ENCODE results near the gene CHRM4.
A peak's percentile ranks its signal among the peaks of the same experiment; 100 is the strongest.

The CHRM4 gene

GRCh38 chr11:46346886-46347636 lies 44.5 kb downstream of the CHRM4 start, which contains the start of gene DGKZ:
TSS of gene DGKZ (plus strand) at chr11:46347463. CDS start at chr11:46347660, 197 bp downstream.
- peak; percentile 92 for DNase-seq

DNA sequence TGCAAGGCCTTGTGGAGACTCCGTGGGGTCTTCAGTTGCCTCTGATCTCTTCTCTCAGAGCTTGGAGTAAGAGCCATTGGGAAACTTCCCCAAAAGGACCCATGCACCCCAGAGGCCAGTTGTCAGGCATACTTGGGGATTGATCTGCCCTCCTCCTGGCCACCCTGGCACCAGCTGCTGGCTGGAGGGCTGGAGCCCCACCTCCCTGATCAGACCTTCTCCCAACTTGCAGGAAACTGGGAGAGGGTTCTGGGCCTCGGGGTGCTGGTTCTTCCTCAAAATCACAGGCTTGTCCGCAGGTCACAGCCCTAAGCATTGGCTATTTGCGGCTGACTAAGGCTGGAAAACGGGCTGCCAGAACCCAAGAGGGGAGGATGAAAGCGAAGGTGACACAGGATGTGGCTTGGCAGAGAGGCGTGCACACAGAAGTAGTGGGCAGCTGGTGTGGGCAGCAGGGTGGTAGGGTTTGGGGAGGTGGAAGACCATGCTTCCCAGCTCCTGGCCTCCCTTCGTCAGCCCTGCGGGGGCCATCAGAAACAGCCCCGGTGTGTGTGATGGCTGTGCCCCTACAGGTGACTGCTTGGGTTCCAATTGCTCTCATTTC lies 45.6 kb downstream of the CHRM4 start:
- DNase-seq, result no peak

DNA sequence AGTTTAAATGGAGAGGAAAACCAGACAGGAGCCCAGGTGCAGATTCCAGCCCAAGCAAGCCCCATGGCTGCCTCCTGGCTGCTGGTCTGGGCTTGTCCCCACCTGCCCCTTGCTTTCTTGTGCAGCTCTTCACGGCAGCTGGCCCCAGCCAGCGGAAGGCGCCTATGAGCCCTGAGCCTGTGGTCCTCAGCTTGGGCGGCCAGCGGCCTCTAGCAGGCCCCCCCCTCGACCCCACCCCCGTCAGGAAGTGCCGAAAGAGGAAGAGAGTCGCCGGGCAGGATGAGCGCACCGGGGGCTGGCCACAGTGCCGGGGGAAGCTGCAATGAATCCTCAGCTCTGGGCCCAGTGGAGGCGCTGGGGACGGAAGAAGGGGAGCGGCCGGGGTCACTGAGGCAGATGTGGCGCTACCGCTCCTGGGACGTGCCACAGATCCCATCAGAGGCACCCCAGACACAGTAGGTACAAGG lies 46.4 kb downstream of the CHRM4 start:
- peak; percentile 49 for DNase-seq

GRCh38 chr11:46343520-46343919 lies 48.1 kb downstream of the CHRM4 start:
- no peak for DNase-seq

- no peak for DNase-seq
Measured at GRCh38 chr11:46342239-46342638, 49.3 kb downstream of the CHRM4 start.

GRCh38 chr11:46341454-46341853 lies 50.1 kb downstream of the CHRM4 start:
- no peak for DNase-seq

DNA sequence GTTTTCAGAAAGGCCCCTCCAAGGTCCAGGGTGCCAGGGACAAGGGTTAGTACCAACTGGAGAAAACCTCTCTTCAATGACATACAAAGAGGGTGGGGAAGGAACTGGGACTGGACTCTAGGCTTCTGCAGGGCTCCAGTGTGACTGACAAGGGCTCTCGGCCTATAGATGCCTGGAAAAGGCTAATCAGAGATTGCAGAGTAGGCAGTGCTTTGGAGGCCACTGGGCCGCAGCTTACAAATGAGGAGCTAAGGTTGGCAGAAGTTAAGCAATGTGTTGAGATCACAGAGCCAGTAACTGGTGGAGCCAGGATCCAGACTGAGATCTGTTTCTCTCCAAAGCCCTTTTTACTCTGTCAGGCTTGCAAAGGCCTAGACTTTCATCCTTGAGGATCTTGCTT lies 51.8 kb downstream of the CHRM4 start:
- DNase-seq, result peak; percentile 23

DNA sequence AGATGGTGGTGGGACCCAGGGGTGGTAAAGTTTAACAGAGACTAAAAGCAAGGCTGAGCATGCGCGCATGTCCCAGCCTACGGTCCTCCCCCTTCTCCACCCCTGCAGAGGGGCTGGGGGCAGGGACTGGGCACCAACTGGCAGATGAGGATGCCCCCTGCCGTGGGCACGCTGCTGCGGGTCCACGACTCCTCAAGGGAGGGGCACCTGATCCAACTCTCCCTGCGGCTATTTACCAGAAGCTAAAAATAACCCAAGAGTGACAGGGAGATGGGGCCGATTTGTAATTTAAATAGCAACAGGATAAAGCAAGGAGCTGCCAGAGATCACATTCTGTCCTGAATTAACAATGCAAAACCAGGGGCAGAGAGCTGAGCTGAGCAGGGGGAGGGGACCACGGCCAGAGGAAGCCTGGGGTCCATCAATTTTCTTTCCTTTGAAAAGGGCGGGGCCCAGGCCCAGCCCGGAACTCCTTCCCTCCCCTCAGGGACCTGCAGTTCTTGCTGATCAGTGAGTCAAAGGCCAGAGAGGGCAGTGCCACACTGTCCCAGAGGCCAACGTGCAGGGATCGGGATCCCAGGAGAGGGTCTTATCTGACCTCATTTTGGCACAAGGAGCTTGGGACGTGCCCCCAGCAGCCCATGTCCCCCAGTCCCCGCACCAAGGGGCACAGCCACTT lies 52.4 kb downstream of the CHRM4 start:
- DNase-seq, result no peak

- no peak for DNase-seq
Measured at GRCh38 chr11:46338636-46338987, 53.0 kb downstream of the CHRM4 start.

GRCh38 chr11:46337626-46338345 lies 53.8 kb downstream of the CHRM4 start:
- no peak for DNase-seq

DNA sequence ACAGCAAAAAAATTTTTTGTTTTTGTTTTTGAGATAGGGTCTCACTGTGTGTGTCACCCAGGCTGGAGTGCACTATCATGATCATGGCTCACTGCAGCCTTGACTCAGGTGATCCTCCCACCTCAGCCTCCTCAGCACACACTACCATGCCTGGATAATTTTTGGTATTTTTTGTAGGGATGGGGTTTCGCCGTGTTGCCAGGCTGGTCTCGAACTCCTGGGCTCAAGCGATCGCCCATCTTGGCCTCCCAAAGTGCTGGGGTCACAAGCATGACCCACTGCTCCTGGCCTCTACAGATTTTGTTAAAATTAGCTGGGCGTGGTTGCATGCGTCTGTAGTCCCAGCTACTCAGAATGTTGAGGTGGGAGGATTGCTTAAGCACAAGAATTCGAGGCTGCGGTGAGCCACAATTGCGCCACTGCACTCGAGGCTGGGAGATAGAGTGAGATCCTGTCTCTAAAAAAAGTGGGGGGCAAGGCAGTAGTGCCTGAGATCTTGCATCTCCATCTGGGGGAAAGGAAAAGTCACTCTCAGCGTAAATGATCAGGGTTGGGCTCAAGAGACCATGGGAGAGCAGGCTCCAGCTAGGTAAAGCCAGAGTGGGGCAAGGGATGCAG lies 54.9 kb downstream of the CHRM4 start:
- peak; percentile 59 for DNase-seq

DNA sequence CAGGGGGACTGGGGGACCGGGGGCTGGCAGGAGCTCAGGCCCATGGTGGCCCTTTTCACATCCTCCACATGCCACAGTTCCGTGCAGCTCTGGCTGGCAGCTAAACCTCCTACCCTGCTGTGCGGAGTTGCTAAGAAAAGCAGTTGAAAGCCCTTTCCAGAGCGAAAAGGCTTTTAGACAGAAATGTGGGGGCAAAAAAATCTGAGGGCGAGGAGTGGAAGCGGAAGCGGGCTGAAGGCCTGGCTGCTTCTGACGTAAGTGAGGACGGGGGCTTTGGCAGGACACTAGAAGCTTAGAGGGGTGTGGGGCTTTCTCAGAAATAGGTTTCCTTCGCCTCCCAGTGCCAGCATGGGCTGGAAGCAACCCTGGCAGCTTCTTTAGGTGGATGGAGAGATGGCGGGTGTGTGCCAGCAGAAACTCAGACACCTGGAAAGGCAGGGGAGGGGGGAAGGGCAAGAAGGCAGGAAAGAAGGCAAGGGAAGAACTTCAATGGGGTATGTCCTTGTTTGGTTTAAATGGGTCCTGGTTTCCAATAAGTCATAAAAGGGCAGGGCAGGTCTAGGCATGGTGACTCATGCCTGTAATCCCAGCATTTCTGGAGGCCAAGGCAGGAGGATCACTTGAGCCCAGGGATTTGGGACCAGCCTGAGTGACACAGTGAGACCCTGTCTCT lies 55.5 kb downstream of the CHRM4 start:
- no peak for DNase-seq

- no peak for DNase-seq
Measured at GRCh38 chr11:46335271-46335670, 56.3 kb downstream of the CHRM4 start.

DNA sequence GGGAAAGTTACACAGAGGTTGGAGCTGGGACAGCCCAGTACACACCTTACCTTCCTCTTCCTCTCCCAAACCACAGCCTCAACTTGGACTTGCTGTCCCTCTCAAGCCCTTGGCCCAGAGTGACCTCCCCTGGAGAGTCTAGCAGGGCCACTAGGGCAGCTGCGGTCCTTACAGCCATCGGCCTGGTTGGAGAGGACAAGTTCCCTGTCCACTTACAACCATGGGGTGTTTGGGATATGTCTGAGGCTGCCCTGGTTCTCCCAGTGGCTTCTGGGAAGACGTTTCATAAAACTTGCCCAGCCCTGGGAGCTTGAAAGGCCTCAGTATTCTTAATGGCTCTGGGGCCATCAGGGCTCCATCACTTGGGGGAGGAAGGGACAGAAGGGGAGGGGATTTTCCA lies 57.4 kb downstream of the CHRM4 start:
- no peak for DNase-seq

All from CD4-positive, alpha-beta T cell treated with Interleukin-15 for 1 hour (primary cell).